HG03039 (cell line): Measurements from ENCODE around the gene SLC35A2.

Experiments used
- ATAC-seq: cut with Tn5 transposase; IDR thresholded peaks from one replicate; pipeline ENCODE4 v1.9.1; 2021; ENCODE audit warnings: mild to moderate bottlenecking, moderate library complexity; ENCODE audit not compliant: unreplicated experiment

The SLC35A2 gene

DNA sequence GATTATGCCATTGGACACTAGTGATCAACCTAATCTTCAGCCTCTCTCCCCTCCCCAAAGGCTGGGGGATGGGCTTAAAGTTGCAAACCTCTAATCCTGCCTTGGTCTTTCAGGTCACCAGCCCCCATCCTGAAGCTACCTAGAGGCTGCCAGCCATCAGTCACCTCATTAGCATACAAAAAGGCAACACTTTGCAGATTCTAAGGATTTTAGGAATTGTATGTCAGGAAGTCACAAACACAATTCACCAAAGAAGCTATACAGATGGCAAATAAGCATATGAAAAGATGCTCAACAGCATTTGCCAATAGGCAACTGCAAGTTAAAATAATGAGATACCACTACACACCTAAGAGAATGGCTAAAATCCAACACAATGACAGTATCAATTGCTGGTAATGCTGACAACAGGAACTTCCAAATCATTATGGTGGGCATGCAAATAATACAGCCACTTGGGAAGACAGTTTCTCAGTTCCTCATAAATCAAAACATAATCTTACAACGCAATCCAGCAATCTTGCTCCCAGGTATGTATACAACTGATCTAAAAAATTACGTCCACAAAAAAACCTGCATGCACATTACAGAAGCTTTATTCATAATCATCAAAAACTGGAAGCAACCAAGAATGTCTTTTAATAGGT is 16.4 kb upstream of the SLC35A2 start:
- ATAC-seq, result no peak

DNA sequence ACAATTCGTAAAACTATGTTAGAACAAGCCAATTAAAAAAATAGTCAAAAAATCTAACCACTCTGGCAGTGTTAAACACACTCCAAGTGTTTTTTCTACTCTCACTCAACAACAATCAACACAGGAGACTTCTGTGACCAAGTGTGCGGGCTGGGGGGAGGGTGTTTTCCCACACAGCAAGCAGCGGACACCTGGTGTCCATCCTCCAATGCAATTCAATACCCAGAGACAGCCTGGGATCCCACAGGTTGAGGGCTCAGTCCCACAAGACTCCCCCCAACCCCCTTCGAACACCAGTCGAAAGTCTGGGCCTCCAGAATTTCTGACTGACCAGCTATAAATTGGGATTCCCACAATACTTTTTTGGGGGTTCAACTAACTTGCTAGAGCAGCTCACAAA is 15.7 kb upstream of the SLC35A2 start:
- ATAC-seq, result no peak

DNA sequence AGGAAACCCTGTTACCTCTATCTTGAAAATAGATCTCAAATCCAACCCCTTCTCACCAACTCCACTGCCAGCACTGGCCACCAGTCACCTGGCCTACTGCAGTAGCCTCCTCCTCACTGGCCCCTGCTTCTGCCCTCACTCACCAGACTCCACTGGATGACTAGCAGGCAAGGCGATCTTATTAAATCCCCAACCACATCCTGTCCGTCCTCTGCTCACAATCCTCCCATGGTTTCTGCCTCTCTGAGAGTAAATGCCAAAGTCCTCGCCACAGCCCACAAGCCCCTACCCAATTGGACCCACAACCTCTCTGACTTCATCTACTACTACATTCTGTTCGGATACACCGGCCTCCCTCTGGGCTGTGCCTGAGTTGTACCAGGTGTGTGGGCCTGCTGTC is 12.8 kb upstream of the SLC35A2 start:
- no peak for ATAC-seq

DNA sequence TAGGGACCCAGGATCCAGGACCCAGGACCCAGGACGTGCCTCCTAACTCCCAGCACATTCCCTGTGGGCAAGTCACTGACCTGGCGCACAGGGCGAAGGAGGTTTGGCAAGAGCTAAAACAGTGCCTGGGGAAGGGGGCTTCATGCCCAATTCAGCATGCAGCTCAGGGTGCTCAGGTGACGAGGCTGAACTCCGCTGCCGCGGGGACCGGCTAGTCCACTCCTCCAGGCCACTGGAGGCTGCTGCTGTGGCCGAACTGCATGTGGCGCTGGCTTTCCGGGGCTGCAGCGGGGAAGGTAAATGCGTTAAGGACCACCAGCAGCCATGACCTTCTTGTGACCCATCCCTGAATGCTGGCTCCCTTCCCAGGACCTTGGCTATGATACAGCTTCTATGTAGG is 12.3 kb upstream of the SLC35A2 start:
- no peak for ATAC-seq

DNA sequence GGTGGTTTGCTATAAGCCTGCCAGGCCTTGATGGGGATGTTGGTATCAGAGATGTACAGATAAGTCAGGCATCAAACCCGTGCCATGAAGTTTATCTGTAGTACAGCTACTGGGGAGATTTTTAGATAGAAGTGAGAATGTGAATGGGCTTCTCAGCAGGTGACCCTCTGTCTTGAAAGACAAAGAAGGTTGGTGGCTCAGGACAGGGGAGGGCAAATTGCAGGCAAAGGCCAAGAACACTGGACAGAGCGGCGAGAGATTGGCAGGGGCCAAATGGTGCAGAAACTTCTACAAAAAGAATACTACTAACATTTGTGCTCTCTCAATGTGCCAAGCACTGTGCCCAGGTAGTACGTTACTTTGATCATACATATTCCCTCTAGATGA is 9.3 kb upstream of the SLC35A2 start:
- ATAC-seq, result no peak

DNA sequence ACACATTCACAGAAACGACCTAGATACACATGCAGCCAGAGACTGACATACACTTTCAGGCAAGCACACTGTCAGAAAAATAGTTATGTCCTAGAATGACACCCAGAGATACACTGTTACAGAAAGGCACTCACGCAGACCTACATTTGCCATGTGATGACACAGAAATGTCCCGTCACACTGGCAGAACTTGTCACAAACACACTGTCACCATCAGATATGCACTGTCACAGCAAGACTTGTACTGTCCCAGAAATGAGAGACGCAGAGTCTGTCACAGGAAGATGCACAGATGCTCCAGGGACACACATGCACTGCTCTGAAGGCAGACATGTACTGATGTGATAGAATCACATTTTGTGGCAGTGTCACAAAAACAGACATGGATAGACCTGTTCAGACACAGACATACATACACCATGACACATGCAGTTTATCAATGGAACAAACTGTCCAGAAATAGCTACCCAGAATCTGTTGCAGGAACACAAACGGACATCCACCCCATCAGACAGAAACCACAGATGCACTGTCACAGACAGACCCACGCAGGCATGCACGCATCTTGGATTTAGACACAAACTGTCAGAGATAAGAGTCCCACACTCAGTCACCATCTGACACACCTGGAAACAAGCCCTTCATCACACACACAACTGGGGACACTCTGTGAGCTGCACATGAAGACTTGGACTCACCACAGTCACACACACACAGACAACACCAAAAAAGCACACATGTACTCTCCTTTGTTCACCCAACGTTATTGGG is 8.7 kb upstream of the SLC35A2 start:
- ATAC-seq, result no peak

DNA sequence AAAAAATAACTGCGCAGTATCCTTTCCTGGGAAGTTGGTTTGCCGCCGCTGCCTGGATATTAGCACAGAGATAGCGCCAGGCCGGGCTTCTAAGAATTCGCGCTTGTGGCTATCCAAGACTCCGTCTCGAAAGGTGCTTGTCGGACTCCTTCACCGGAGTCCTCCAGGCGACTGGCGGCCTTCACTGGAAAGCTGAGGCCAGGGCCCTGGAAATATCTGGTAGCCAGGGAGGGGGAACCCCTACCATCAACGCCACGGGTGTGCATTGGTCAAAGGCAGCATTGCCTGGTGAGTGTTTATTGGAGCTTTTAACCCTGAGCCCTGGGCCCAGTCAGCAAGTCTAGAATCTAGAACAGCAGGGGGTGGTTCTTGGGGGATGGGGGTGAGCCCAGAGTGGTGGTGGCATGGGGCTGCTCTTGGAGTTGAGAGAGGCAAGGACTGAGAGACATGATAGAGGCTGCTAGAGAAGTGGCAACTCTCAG is 8.0 kb upstream of the SLC35A2 start:
- ATAC-seq, result peak; percentile 16

DNA sequence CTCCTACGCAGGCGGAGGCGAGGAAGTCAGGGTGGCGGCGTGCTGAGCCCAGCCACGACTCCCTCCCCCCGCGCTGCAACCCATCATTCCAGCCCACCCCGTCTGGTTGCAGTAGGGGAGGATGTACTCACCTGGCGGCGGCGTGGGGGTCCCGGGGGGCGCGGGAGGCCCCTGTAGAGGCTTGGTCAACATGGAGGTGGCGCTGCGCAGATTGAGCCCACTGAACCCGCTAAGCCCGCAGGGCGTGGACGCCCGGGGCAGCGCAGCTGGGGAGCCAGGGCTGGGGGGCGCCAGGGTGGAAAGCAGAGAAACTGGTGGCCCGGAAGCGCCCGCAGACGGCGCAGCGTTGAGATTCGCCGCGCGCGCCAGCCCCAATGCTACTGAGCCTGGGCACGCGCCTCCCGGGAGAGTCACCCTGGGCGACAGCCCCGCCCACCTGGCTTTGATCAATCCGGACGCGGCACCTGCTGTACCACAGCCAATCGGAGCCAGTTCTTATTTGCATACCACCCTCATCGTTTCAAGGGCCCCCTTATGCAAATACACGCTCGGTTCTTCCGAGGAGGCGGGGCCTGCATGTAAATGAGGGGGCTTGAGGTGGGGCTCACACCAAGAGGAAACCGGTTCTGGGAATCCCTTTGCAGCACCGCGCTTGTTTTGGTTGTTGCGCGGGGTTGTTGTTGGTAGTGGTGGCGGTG is 7.3 kb upstream of the SLC35A2 start, which contains the start of gene PIM2:
TSS of gene PIM2 (minus strand) at position 382 of the 698 bp plus-strand sequence. CDS start at position 192, 190 bp downstream.
- peak; percentile 78 for ATAC-seq

DNA sequence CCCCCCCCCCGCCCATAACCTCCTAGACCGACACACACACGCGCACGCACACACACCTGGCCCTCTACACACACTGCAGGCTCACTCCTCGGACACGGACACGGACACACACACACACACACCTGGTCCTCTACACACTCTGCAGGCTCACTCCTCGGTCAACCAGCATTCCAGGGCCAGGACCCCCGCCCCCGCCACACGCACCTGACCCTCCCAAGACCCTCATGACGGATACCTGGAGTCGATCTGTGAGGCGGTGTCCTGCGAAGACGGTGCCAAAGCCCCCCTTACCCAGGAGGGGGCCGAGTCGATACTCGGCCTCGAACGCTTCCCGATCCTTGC is 6.8 kb upstream of the SLC35A2 start:
- no peak for ATAC-seq

DNA sequence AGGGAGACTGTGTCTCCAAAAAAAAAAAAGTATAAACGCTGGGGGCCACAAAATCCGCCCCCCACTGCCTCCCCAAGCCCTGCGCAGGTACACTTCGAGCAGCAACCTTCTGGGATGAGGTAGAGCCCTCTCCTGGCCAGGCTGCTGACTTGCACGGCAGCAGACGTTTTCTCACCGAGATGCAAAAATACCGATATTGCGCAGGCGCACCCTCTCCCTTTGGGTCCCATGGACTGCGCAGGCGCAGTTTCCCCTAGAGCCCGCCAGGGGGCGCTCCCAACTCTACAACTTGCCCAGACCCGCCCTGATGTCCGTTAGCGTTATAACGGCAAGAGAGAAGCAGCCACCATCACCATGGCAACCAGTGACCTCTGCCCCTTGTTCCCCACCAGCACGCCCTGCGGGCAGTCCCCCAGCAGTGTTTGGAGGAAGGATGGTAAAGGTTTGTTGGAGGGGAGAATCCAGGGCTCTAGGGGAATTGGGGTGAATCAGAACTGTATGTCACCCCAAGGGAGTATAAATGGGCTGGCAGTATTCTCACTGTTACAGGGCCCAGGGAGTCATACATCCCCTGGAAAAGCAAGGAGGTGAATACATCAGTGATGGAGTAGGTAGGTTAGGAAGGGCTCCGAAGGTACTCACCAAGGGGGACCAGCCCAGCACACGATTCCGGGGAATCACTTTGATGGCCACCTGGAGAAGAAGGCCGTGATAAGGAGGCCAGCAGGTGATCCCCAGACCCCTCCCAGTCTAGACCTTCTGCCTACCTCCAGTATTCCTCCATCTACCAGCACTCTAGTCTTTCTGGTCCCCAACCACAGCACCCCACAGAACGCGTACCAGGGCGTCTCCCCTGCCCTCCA is 5.9 kb upstream of the SLC35A2 start:
- no peak for ATAC-seq

DNA sequence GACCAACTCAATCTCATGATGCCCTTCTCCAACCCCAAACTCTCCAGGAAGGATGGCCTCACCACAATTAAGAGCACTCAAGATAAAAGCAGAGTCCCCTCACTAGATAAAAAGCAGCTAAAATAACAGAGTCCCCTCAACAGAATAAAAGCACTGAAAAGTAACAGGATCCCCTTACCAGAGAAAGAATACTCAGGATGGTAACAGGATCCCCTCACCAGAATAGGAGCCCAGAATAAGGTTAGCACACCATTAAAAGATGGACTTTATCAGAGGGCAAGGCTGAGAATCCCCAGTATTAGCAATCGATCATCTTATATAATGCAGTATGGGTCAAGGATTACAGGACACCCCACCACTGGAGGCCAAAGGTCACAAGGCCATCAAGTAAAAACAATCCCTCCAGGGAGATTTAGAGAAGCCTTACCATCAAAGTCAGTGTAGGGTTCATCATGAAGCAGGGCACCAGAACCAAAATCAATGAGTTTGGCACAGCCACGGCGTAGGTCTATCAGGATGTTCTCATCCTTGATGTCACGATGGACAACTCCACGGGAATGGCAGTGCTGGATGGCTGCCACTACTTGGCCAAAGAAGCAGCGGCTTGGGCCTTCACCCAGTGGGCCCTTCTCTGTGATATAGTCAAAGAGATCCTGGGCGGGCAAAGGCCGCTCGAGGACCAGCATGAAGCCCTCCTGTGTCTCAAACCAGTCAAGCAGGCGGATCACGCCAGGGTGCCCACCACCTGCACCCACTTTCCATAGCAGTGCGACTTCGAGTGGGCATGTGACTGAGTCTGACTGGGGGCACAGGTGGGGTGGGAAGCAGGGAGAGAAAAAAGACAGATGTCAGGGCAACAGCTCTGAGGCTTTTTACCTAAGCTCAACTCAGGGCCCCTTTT is 3.4 kb upstream of the SLC35A2 start:
- ATAC-seq, result no peak

DNA sequence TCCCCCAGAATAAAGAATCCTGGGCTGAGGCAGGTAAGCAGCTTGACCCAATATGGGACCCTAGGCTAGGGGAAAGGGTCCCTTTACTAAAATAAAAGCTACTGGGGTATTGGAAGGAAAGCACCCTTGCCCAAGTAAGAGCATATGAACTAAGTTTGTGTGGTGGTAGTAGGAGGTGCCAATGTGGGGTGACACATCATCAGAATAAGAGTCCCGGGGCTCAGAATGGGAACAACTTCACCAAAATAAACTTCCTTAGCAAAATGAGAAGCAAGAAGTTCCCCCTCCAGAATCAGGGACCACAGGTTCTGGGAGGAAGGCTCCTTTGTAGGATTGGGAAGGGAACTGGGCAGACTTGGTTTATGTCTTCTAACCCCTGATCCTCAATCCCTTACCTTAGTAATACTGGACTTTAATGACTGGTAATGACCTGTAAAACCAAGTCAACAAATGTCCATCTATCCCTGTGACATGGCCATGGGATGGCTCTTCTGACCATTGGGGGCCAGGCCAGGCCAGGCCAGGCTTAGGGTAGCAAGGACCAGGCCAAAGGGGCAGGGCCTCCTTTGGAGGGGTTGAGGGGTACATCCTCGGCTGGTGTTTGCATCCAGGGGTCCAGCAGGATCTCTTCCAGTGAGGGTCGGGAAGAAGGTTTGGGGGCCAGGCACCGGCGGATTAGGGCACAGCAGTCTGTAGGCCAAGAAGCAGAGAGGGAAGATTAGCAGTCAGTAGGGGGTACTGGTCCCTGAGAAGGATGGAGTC is 2.3 kb upstream of the SLC35A2 start:
- no peak for ATAC-seq

DNA sequence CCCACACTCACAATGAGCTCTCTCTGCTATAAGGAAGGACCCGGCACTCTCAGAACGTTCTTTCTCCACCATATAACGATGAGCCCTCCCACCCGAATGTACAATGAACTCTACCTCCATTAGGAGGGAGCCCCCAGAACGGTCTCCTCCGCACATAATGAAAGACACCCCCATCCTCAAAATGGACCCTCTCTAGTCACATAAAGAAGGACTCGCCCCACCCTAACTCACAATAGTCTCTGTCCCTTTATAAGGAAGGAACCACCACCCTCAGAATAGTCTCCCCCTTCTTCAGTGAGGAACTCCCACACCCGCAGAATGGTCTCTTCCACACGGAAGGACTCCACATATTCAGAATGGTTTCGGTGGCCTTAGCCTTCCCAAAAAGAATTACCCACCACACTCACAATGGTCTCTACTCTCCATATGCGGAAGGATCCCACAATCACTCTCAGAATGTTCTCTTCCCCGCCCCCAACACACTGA is 477 bp downstream of the SLC35A2 start:
- ATAC-seq, result no peak

DNA sequence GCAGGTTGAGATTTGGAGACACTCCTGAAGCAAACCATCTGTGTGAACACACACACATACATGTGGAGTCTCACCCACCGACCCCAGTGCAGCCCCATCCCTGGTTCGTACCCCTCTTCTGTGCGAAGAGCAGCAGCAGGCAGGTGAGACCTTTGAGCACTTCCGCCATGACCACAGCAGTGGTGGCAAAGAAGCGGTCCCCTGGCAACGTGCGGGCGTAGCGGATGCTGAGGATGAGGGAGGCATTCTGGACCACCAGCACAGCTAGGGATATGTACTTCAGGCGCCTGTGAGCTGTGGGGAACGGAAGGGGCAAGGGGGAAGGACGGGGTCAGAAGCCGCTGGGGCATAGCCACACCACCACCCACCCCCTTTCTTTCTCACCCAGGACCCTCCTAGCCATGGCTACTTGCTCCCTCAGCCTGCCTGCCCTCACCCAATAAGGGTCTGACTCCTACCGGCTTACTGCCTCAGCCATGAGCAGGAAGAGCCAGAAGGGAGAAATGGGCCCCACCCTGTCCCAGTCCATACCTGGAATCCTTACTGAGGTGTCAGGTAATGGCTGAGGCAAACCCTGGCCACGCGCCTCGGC is 1.6 kb downstream of the SLC35A2 start:
- ATAC-seq, result no peak

DNA sequence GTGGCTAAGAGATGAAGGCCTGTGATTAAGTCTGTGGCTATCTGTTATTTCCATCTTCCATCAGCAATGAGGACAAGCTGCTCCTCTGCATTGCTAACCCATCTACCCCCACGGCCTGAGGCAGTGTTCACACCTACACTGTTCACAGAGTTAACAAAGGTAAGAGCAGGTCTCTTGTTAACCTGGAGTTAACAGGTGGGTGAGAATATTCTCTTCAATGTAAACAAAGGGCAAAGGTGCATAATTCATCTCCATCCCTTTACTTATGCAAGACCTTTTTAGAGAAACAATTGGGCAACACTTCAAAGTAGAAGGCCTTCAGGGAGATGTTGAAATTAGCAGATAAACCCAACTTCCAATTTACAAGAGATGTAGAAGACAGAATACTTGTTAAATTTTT is 2.8 kb downstream of the SLC35A2 start:
- no peak for ATAC-seq

DNA sequence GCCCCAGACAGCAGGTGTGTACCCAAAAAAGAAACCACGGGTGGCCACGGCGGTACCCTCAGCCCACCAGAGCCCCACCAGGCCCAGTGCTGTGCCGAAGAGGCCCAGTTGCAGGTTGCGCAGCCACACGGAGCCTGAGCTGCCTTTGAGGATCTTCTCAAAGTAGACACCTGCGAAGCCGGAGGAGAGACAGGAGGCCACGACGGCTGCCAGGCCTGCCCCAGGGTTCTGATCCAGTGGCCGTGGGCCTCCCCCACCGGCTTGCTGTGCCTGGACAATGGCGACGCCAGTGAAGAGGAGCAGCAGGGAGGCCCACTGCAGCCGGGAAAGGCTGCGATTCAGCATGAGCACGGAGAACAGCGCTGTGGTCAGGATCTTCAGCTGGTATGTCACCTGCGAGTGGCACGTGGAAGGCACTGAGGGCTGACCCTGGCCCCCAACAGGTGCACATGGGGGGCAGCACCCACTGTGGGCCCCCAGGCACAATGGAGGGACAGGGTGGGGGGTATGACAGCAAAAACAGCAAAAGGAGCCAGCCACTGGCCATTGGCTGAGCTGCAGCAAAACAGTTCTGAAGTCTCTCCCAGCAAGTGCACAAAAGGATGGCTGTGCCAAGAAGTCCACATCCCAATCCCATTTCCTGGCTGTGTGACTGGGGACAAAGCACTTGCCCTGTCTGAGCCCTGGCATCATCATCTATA is 6.2 kb downstream of the SLC35A2 start:
- ATAC-seq, result no peak

DNA sequence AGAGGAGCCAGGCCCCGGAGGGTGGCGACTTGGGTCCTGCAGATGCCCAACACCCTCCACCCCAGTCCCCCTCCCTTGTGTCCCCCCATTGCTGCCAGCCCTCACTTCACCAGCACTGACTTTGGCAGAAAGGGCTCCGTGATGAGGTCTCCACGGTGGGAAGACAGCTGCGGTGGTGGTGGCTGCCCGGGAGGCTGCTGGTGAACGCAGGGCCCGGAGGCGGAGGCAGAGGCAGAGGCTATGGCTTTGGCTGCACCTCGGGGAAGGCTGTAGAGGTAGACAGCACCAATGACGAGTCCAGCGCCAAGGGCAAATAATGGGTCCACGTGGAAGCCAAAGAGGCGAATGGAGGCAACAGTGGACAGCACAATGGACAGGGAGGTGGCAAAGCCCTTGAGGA is 6.8 kb downstream of the SLC35A2 start:
- no peak for ATAC-seq

DNA sequence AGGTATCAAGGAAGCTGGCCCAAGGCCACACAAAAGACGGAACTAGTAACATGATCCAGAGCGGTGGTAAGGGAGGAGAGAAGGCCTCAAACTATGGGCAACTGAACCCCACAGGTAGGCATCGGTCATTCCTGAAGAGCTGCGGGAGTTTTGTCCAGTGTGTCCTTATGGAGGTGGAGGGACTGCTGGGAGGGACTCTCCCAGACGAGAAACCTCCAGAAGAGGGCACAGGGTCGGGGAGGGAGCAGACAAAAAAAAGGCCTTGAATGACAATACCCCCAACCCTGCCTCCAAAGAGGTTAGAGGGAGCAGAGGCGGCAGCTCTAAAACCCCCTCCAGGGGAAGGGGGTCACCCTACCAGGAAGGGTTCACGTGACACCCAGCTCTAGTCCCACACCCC is 7.3 kb downstream of the SLC35A2 start:
- ATAC-seq, result no peak
